IPS-NIHi7 (cell line): ENCODE data around the gene IGSF22.
"Not testable (repeated sequence)": the region's sequence is repeated elsewhere in the genome, so short reads cannot be mapped to it uniquely, and the experiment has no call there.

Source experiments
- DNase-seq: peaks from one replicate; pipeline ENCODE4 v3.0.0; 2012; ENCODE audit warnings: mixed read lengths; ENCODE audit errors: extremely low spot score

Gene IGSF22

GRCh38 chr11:18691467-18692140 lies 34.4 kb downstream of the IGSF22 start:
- not testable (repeated sequence) for DNase-seq

GRCh38 chr11:18684267-18684666 lies 41.7 kb downstream of the IGSF22 start:
- no peak for DNase-seq

- no peak for DNase-seq
Observed at GRCh38 chr11:18682466-18682865, 43.5 kb downstream of the IGSF22 start.

- DNase-seq = not testable (repeated sequence)
Observed at GRCh38 chr11:18681949-18682348, 44.0 kb downstream of the IGSF22 start.

- no peak for DNase-seq
Observed at GRCh38 chr11:18677560-18677959, 48.4 kb downstream of the IGSF22 start.

GRCh38 chr11:18676803-18677202 lies 49.2 kb downstream of the IGSF22 start:
- no peak for DNase-seq

- not testable (repeated sequence) for DNase-seq
Observed at GRCh38 chr11:18672209-18672608, 53.8 kb downstream of the IGSF22 start.

GRCh38 chr11:18671246-18671645 lies 54.7 kb downstream of the IGSF22 start:
- DNase-seq = no peak

- peak; percentile 29 for DNase-seq
Observed at GRCh38 chr11:18669711-18670110, 56.3 kb downstream of the IGSF22 start.

- DNase-seq = no peak
Observed at GRCh38 chr11:18669219-18669596, 56.8 kb downstream of the IGSF22 start.

- DNase-seq = no peak
Observed at GRCh38 chr11:18668131-18668530, 57.9 kb downstream of the IGSF22 start.

GRCh38 chr11:18665353-18665872 lies 60.6 kb downstream of the IGSF22 start:
- not testable (repeated sequence) for DNase-seq

- no peak for DNase-seq
Observed at GRCh38 chr11:18657673-18658072, 68.3 kb downstream of the IGSF22 start.
